Mucosa of descending colon (tissue), 3 donors: ENCODE measurements around the gene MEG3. TPM values are rescaled to one million over a fixed set of nuclear protein-coding genes. Genes with fewer than 3 reads are reported as not detected.

ENCODE experiments used
- ATAC-seq: fragments of 200-7000 bp; cut with Tn5 transposase; one replicate; pipeline ENCODE4 v1.9.1; 2020; ENCODE audit warnings: mild to moderate bottlenecking, moderate library complexity
- DNase-seq, 3 donors: peaks; one replicate each; pipeline ENCODE4 v3.0.0-alpha.2; 2020
- H3K36me3 ChIP-seq: fragments of 200-600 bp; one replicate; pipeline ENCODE4 v1.8.0; 2021; ENCODE audit warnings: low read depth, mild to moderate bottlenecking
- H3K4me1 ChIP-seq: fragments of 200-600 bp; one replicate; pipeline ENCODE4 v1.8.0; 2021; ENCODE audit warnings: low read depth, mild to moderate bottlenecking
- H3K4me3 ChIP-seq: fragments of 200-600 bp; one replicate; pipeline ENCODE4 v1.8.0; 2021; ENCODE audit warnings: mild to moderate bottlenecking
- H3K9me3 ChIP-seq: fragments of 200-600 bp; one replicate; pipeline ENCODE4 v1.8.0; 2021; ENCODE audit warnings: mild to moderate bottlenecking
- CTCF ChIP-seq: fragments of 200-600 bp; IDR thresholded peaks from one replicate; pipeline ENCODE4 v1.8.0; 2022; ENCODE audit warnings: antibody characterized with exemption, mild to moderate bottlenecking
- intact Hi-C, 2 donors: fragments of 100-400 bp; cut with DNase I in 1 of 2; cut with micrococcal nuclease in 1 of 2; formaldehyde crosslinking; loops; one replicate each; pipeline versions ENCODE4 v1.11.0 to v1.11.1; 2022; cut with DNase I, micrococcal nuclease
- total RNA-seq, 3 donors: library from RNA; stranded (reverse); fragmentation: NEBNext Ultra II Directional in 2 of 3; extraction: Animal tissue kit (Norgen Biotek cat#: 25700) in 2 of 3; gene quantifications; one replicate each; pipeline versions ENCODE4 v1.2.1 to v1.2.4, GENCODE V29; 2021 to 2023
- donor health status: DM: no; HTN: no; CAD: no; lungs with moderate emphysema.
- donor health status: DM: no; HTN: no; CAD: no.
- donor health status: DM: no; HTN: yes; CAD: no.

Gene MEG3
- total RNA-seq, 3 donors from 2014 or later = 13.8 to 32.2 (median 16.4) TPM

GRCh38 chr14:100893760-100894159, 67.8 kb downstream of the MEG3 start:
- intact Hi-C loops = no loop called here
- DNase-seq = no peak
- H3K4me1 ChIP-seq = no peaks in the 10 kb centered on the region

GRCh38 chr14:100894416-100894815, 68.5 kb downstream of the MEG3 start:
- H3K36me3 ChIP-seq = no peaks in the 10 kb centered on the region
- H3K9me3 ChIP-seq = no peaks in the 10 kb centered on the region
- peaks cover 2% of the 10 kb centered on the region for H3K4me1 ChIP-seq
- no peak for ATAC-seq
- intact Hi-C loops = no loop called here
- no peak for TF ChIP-seq CTCF
- DNase-seq = no peak
- no peak overlapping the region for H3K4me3 ChIP-seq

More at GRCh38 chr14:100893760-100894159, 67.8 kb downstream of the MEG3 start:
- Histone ChIP-seq H3K9me3 (no peaks in the 10 kb centered on the region), H3K36me3 (no peaks in the 10 kb centered on the region), H3K4me3 (no peak overlapping the region)
- no peak for ATAC-seq
- no peak for TF ChIP-seq CTCF

- DNase-seq (no peak), ATAC-seq (no peak)
- Histone ChIP-seq H3K4me3 (no peak overlapping the region), H3K4me1 (peaks cover 12% of the 10 kb centered on the region), H3K9me3 (no peaks in the 10 kb centered on the region), H3K36me3 (no peaks in the 10 kb centered on the region)
- no peak for TF ChIP-seq CTCF
- intact Hi-C loops = no loop called here
Measured at GRCh38 chr14:100895411-100895810, 69.5 kb downstream of the MEG3 start.

DNA sequence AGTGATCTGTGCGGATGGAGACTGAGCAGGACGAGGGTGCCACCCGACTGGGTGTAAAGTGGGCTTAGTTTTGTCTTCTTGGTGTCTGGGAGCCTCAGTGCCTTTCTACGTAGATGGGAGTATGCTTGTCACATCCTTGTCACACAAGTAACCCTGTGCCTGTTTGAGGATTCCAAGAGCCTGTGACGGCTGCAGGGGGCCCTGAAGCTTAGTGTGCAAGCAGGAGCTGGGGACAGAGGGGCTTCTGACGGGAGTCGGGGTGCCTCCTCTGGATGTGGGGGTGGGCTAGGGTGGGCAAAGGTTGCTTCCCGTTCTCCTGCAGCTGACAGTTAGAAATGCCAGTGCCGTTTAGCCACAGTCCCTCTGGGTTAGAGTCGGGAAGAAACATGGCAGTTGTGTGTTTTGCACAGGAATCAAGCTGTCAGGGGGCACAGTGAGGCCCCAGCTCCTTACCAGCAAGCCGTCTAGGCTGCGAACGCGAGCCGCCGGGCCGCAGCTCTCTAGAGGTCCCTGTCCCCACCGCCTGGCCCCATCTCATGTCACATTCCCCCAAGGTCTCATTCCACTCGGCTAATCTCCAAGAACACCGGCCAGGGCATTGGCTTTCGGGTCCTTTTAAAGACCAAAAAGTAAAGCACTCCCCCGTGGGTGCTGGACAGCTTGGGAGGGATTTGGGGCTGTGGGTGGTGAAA, 70.6 kb downstream of the MEG3 start:
- Histone ChIP-seq H3K4me1 (peaks cover 12% of the 10 kb centered on the region), H3K9me3 (no peaks in the 10 kb centered on the region), H3K4me3 (no peak overlapping the region), H3K36me3 (no peaks in the 10 kb centered on the region)
- ATAC-seq = no peak
- intact Hi-C loops = no loop called here
- TF ChIP-seq CTCF = no peak
- no peak for DNase-seq

DNA sequence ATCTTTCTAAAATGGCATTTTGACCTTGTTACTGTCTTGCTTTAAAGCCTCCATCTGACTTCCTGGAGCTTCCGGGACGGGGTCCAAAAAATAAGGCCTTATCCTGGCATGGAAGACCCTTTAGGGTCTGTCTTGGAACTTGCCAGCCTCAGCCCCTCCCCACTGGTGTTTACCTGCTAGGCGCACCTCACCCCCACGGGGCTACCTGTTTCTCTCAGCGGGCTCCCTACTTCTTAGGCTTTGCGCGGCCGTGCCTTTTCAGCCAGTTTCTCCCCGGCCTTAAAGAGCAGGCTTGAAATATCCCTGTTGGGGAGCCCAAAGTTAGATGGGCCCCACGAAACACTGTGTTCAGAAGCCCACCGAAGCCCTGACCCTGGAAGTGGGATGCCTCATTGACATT, 72.5 kb downstream of the MEG3 start:
- Histone ChIP-seq H3K36me3 (no peaks in the 10 kb centered on the region), H3K4me3 (no peak overlapping the region), H3K9me3 (no peaks in the 10 kb centered on the region), H3K4me1 (peaks cover 12% of the 10 kb centered on the region)
- no peak for ATAC-seq
- DNase-seq = no peak
- intact Hi-C loops = no loop called here
- TF ChIP-seq CTCF = no peak
